Femur (tissue), 1 donor: ENCODE measurements around the gene NBEA.

ENCODE experiments used
- DNase-seq: peaks from one replicate; pipeline ENCODE4 v3.0.0-alpha.2; 2017

The NBEA gene

DNA sequence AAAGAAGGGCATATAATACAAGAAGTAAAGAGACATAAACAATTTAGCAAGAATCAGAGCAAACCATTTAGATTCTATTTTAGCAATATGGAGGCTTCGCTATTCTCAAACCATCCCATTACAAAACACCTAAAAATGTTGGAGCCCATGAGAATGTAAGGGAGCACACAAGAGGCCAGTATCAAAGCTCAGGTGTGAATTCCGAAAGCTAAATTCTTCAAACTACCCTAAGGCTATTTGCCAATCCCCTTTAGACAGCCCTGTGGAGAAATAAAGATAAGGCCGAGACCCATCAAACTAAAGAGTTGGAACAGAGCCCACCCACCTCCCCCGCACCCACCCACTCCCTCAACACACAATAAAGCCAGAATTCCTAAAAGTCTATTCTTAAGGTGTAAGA lies 745.3 kb downstream of the NBEA start:
- no peak for DNase-seq

- peak; percentile 62 for DNase-seq
These were observed 748.6 kb downstream of the NBEA start for GRCh38 chr13:35690581-35691207.

DNA sequence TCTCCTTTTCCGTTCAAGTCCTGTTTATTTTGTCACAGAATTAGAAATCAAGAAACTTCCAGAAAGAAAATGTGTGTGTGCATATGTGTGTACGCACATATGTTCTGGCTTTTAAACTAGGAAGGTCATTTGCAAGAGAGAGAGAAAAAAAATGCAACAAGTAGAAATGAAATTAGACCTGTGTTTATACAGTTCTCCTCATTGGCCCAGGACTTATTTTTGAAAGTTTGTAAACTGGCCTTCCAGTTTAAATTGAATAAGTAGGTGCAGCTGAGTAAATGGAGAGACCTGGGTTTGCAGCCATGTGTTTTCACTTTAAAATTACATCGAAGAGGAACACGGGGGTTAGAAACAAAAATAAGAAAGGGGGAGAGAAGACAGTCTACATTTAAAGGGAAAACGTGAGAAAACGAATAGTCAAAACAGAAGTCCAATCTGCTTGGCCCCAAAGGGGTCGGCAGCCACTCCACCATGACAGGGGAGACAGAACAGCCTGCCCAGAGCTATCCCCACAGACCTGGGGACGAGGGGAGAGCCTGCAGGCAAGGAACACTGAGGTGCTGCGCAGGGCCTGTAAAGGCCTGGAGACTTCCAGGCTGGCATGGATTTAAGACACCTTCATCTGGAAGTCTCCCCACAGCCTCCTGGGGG lies 751.2 kb downstream of the NBEA start:
- DNase-seq: no peak

- DNase-seq: no peak
These were observed 752.0 kb downstream of the NBEA start for GRCh38 chr13:35694031-35694430.

GRCh38 chr13:35694549-35695447 lies 752.7 kb downstream of the NBEA start:
- no peak for DNase-seq

GRCh38 chr13:35695448-35695770 lies 753.3 kb downstream of the NBEA start:
- DNase-seq: peak; percentile 68

DNA sequence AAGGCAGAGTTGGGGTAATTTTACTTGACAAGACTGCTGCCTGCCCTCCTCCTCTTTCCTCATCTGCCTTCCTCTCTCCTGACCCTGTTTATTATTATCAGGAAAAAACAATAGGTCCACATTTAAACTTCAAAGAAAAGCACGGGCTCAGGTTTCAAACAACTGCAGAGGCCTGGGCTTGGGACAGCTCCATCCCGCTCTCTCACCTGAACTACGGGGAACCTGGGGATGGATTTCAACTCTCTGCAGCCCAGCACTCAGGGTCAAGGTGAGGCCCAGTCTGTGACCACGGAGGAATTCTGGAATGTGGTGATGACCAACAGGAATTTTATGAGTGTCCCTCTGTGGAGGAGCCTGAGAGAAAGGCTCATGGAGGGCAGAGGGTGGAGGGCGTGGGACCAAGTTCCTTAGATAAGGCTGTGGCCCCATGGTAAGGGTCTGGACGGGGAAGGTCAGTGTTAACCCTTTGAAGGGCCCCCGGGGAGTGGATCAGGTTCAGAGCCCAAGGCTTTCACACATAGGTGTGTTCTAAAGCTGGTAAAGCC lies 755.2 kb downstream of the NBEA start:
- DNase-seq: no peak

- DNase-seq: peak; percentile 47
These were observed 757.0 kb downstream of the NBEA start for GRCh38 chr13:35698911-35699576.

DNA sequence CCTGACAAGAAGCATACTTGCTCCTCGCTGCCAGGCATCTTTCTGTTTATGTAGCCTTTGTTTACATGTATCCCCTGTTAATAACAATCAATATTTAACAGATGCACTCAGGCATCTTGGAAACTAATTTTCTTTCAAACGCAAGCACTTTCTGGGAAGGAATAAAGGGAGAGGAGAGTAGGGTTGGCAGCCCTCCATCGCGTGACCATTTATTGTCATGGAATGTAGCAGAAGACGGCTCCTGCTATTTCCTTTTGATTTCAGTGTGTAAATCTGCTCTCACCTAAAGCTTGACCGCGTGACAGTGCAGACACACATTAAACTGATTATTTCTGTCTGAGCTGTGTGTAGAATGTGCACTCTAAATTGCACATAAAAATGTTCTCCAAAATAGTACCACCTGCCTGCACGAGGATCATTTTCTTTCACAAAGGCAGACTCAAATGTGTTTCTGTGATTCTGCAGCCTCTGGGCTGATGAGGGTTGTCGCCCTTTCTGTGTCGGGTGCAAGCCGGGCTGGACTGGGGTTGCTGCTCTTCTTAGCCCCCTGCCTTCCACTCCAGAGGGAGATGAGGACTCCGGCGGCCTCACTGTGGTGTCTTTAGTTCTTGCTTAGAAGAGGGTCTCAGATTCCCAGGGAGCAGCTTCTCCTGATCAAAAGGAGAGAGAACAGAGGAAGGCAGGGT lies 757.9 kb downstream of the NBEA start:
- peak; percentile 84 for DNase-seq

- no peak for DNase-seq
These were observed 758.6 kb downstream of the NBEA start for GRCh38 chr13:35700671-35701070.

- no peak for DNase-seq
These were observed 760.2 kb downstream of the NBEA start for GRCh38 chr13:35702316-35702715.

- no peak for DNase-seq
These were observed 761.0 kb downstream of the NBEA start for GRCh38 chr13:35703061-35703460.

GRCh38 chr13:35704331-35704730 lies 762.3 kb downstream of the NBEA start:
- no peak for DNase-seq

- DNase-seq: no peak
These were observed 764.2 kb downstream of the NBEA start for GRCh38 chr13:35706281-35706680.

- no peak for DNase-seq
These were observed 764.7 kb downstream of the NBEA start for GRCh38 chr13:35706721-35707120.

DNA sequence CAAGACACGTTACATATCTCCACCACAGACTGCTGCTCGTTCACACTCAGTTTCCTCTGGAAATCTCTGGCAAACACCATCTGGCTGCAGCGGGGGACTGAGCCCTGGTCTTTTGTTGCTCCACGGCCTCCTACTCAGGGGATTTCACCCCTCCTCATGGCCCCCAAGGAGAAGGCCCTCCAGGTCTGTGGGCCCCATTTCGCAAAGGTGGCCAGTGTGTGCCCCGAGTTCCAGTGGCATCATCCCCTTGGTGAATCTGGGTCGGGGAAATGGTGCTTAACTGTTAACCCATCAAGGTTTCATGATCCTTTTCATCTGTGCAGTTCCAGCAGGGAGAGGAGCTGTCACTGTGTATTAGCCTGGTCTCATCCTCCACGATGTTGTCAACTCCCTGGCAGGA lies 769.8 kb downstream of the NBEA start:
- no peak for DNase-seq

GRCh38 chr13:35712907-35713761 lies 771.1 kb downstream of the NBEA start:
- DNase-seq: peak; percentile 74

DNA sequence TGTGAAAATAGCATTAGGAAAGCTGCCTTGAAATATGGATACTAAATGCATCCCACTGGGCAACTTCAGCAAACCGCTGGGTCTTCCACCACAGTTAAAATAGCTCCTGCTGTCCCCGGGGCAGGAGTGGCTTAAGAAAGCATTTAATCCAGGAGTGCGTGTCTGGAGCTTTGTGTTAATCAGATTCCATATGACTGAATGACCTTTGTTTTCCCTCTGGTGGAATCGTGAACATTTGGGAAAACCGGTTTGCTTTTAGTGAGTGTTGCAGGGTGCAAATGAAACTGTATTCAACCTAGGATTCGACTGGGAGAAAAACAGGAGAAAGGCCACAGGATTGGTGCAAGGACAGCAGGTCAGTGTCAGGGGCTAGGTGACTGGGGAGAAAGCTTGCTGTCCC lies 772.1 kb downstream of the NBEA start:
- no peak for DNase-seq

DNA sequence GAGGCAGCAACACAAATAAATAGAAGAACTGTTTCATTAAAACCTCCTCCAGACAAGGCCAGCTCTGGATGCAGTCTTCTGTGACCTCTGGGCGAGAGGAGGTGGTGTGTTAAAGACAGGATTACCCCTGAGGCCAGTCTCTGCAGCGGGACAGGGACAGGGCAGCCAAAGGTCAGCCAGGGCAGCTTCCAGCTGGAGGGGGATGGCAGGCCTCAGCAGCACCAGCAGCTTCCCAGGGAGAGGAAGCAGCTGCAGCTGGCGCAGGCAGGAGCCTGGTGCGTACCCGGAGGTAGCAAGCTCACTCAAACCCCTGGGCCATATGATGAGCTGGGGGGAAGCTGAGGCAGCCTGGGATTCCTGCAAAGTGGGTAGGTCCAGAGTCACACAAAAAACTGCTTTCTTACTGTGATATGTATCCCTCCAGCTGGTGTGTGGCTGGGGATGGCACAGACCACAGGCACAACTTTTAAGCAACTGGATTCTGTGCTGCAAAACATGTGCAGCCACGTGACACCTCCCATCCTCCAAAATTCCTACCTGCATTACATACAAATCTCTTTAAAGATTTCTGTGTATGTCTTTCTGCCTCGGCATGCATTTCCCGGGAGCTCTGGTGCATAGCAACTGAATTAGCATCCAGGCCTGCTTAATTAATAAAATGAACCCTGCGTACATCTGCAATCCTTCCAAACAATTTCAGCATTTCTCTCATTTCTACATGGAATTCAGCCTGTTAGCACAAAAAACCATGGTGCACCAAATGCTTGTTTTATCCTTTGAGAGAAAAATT lies 772.7 kb downstream of the NBEA start:
- peak; percentile 68 for DNase-seq

DNA sequence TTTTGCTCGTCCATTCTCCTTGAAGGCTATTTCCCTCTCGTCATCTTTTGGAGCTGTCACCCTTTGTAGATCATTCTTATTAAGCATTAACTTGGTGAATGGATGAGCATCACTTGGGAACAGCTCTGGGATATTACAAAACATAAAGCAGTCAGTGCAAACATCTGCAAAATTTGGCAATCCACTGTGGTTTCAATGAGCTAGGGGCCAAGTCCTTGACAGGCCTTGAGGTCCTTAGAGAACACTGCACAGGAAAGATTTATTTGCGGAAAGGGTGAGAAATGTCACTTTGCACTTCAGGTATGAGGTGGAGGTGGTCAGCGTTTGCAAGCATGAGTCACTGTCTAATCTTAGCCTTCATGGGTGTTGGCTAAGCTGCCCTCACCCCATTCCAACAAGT lies 774.1 kb downstream of the NBEA start:
- peak; percentile 51 for DNase-seq

DNA sequence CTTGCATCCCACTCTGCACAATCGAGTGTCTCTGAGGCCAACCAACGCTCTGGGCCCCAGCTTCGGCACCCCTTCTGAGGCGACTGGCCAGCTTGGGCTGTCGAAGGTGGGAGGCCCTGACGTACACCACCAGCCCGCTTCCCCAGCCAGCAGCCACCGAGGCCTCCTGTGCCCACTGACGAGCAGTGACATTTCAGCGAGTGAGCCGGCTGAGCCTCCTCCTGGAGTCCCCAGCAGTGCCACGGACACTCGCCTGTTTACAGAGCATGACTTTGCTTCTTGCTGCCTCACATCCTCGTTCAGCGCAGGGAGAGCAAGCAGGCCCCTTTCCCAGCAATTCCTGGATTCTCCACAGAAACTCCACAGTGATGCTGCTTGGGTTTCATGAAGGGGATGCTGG lies 774.7 kb downstream of the NBEA start:
- no peak for DNase-seq
